ENCODE results near the gene ALAS2.
"Not testable (repeated sequence)": the region's sequence is repeated elsewhere in the genome, so short reads cannot be mapped to it uniquely, and the experiment has no call there.

Gene ALAS2

GRCh38 chrX:55004231-55004630, 26.5 kb downstream of the ALAS2 start:
- no peak for DNase-seq

- peak; percentile 88 for DNase-seq
Measured at GRCh38 chrX:54999717-55000598, 30.8 kb downstream of the ALAS2 start, which contains the start of gene APEX2. Gene APEX2, plus strand, starts transcription at chrX:55000363. Its CDS starts 60 bp downstream, at chrX:55000423.

GRCh38 chrX:54995621-54996020, 35.2 kb downstream of the ALAS2 start:
- no peak for DNase-seq

- DNase-seq = no peak
Measured at GRCh38 chrX:54994668-54995351, 36.0 kb downstream of the ALAS2 start.

- no peak for DNase-seq
Measured at GRCh38 chrX:54994099-54994498, 36.7 kb downstream of the ALAS2 start, which contains the start of gene PFKFB1. Gene PFKFB1, minus strand, starts transcription at chrX:54994188. Its CDS starts 181 bp downstream, at chrX:54994007.

GRCh38 chrX:54992911-54993622, 37.7 kb downstream of the ALAS2 start:
- DNase-seq = no peak

GRCh38 chrX:54991706-54992105, 39.1 kb downstream of the ALAS2 start:
- no peak for DNase-seq

GRCh38 chrX:54983306-54983705, 47.5 kb downstream of the ALAS2 start:
- DNase-seq = not testable (repeated sequence)

- DNase-seq = no peak
Measured at GRCh38 chrX:54980334-54980733, 50.4 kb downstream of the ALAS2 start.

GRCh38 chrX:54979432-54979831, 51.3 kb downstream of the ALAS2 start:
- DNase-seq = no peak

- DNase-seq = no peak
Measured at GRCh38 chrX:54978448-54978847, 52.3 kb downstream of the ALAS2 start.

- no peak for DNase-seq
Measured at GRCh38 chrX:54977387-54977786, 53.4 kb downstream of the ALAS2 start.

- DNase-seq = no peak
Measured at GRCh38 chrX:54964766-54965497, 65.8 kb downstream of the ALAS2 start.

- no peak for DNase-seq
Measured at GRCh38 chrX:54961750-54962149, 69.0 kb downstream of the ALAS2 start.
